Measurements from ENCODE around the gene TCF7L1.
A peak's percentile ranks its signal among the peaks of the same experiment; 100 is the strongest.

Gene TCF7L1

GRCh38 chr2:85354286-85355072 lies 221.3 kb downstream of the TCF7L1 start, which contains the start of the genes ELMOD3 and RETSAT:
Gene ELMOD3 (plus strand): TSS chr2:85354769. CDS start chr2:85357199, 2,430 bp downstream.
Gene RETSAT (minus strand): TSS chr2:85354528. CDS start chr2:85354507, 21 bp downstream.
- Histone ChIP-seq H3K4me2 (ENCODE audit: low read length) (peak within 1 kb of the TSS; percentile 96), H3K27ac (ENCODE audit: low read depth, low read length) (peak within 1 kb of the TSS; percentile 24), H3F3A (ENCODE audit: control insufficient read depth, insufficient read depth) (no peaks in the 10 kb centered on the region), H3K36me3 (ENCODE audit: control insufficient read depth, low read length) (peaks cover 44% of the 10 kb centered on the region), H3K4me3 (ENCODE audit: low read length) (peak within 1 kb of the TSS; percentile 91), H3K79me2 (ENCODE audit: control insufficient read depth, low read length) (peaks cover 34% of the 10 kb centered on the region), H4K20me1 (ENCODE audit: control insufficient read depth, insufficient read depth, low read depth, low read length) (no peaks in the 10 kb centered on the region), H3K4me1 (ENCODE audit: control insufficient read depth, low read length) (peaks cover 19% of the 10 kb centered on the region), H3K9me3 (ENCODE audit: control insufficient read depth, insufficient read depth, low read length) (no peaks in the 10 kb centered on the region), H3K27me3 (ENCODE audit: control insufficient read depth, low read length) (no peaks in the 10 kb centered on the region), H3K9me2 (replicated peaks; ENCODE audit: control insufficient read depth, low read length) (no peaks in the 10 kb centered on the region)
- TF ChIP-seq CTCF (IDR thresholded peaks at IDR 0.05; ENCODE audit: low read depth, low read length, poor library complexity, severe bottlenecking) (no peak), EZH2phosphoT487 (IDR thresholded peaks at IDR 0.05; ENCODE audit: borderline replicate concordance, low read length) (no peak)

- H3K36me3 ChIP-seq (ENCODE audit: control insufficient read depth, low read length), result peaks cover 38% of the 10 kb centered on the region
- H4K20me1 ChIP-seq (ENCODE audit: control insufficient read depth, insufficient read depth, low read depth, low read length), result no peaks in the 10 kb centered on the region
- peak overlapping the region; percentile 96 for H3K4me2 ChIP-seq (ENCODE audit: low read length)
- H3K79me2 ChIP-seq (ENCODE audit: control insufficient read depth, low read length), result peaks cover 34% of the 10 kb centered on the region
- peak overlapping the region; percentile 91 for H3K4me3 ChIP-seq (ENCODE audit: low read length)
- H3K9me2 ChIP-seq (replicated peaks; ENCODE audit: control insufficient read depth, low read length), result no peaks in the 10 kb centered on the region
- peaks cover 19% of the 10 kb centered on the region for H3K4me1 ChIP-seq (ENCODE audit: control insufficient read depth, low read length)
- H3K9me3 ChIP-seq (ENCODE audit: control insufficient read depth, insufficient read depth, low read length), result no peaks in the 10 kb centered on the region
- no peaks in the 10 kb centered on the region for H3F3A ChIP-seq (ENCODE audit: control insufficient read depth, insufficient read depth)
- H3K27ac ChIP-seq (ENCODE audit: low read depth, low read length), result peak overlapping the region; percentile 1; the same call in 1 of the 2 replicates
- H3K27me3 ChIP-seq (ENCODE audit: control insufficient read depth, low read length), result no peaks in the 10 kb centered on the region
- TF ChIP-seq CTCF (IDR thresholded peaks at IDR 0.05; ENCODE audit: low read depth, low read length, poor library complexity, severe bottlenecking) (no peak), EZH2phosphoT487 (IDR thresholded peaks at IDR 0.05; ENCODE audit: borderline replicate concordance, low read length) (no peak)
These were observed 221.8 kb downstream of the TCF7L1 start for GRCh38 chr2:85355073-85355410.

GRCh38 chr2:85355521-85355920 lies 222.3 kb downstream of the TCF7L1 start:
- peak overlapping the region; percentile 96 for H3K4me2 ChIP-seq (ENCODE audit: low read length)
- H3K9me3 ChIP-seq (ENCODE audit: control insufficient read depth, insufficient read depth, low read length), result no peaks in the 10 kb centered on the region
- TF ChIP-seq CTCF (IDR thresholded peaks at IDR 0.05; ENCODE audit: low read depth, low read length, poor library complexity, severe bottlenecking) (no peak), EZH2phosphoT487 (IDR thresholded peaks at IDR 0.05; ENCODE audit: borderline replicate concordance, low read length) (no peak)
- peaks cover 19% of the 10 kb centered on the region for H3K4me1 ChIP-seq (ENCODE audit: control insufficient read depth, low read length)
- no peaks in the 10 kb centered on the region for H3F3A ChIP-seq (ENCODE audit: control insufficient read depth, insufficient read depth)
- no peaks in the 10 kb centered on the region for H3K9me2 ChIP-seq (replicated peaks; ENCODE audit: control insufficient read depth, low read length)
- H4K20me1 ChIP-seq (ENCODE audit: control insufficient read depth, insufficient read depth, low read depth, low read length), result no peaks in the 10 kb centered on the region
- H3K36me3 ChIP-seq (ENCODE audit: control insufficient read depth, low read length), result peaks cover 33% of the 10 kb centered on the region
- no peak overlapping the region for H3K27ac ChIP-seq (ENCODE audit: low read depth, low read length)
- peak overlapping the region; percentile 91 for H3K4me3 ChIP-seq (ENCODE audit: low read length)
- H3K27me3 ChIP-seq (ENCODE audit: control insufficient read depth, low read length), result no peaks in the 10 kb centered on the region
- H3K79me2 ChIP-seq (ENCODE audit: control insufficient read depth, low read length), result peaks cover 34% of the 10 kb centered on the region
